Measurements from ENCODE around the gene ANO1. TPM values are rescaled to one million over a fixed set of nuclear protein-coding genes. Genes with fewer than 3 reads are reported as not detected.

The ANO1 gene
- total RNA-seq, 1 experiment from 2014 or later = 10.9 TPM

DNA sequence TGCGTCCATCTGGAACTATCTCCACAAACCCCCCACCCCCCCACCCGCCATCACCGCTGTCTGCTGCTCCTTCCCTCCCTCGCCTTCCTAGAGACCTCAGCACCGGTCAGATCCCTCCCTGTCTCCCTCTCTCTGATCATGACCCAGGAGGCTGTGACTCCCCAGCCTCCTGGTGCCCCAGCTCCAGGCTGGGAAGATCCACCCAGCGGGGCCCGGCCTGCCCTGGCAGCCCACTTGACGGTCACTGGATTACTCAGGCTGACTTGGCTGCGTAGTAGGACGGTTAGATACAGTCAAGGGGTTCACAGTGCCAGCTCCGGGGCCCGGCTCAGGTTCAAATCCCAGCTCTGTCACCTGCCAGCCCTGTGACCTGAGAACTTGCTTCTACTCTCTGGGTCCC lies 59.3 kb downstream of the ANO1 start:
- Histone ChIP-seq H3K18ac (ENCODE audit: insufficient read length, low read depth, low read length) (no peak overlapping the region), H3K4me2 (ENCODE audit: insufficient read depth, insufficient read length, low read length) (no peak overlapping the region), H2BK12ac (ENCODE audit: insufficient read length, low read depth, low read length) (no peak overlapping the region), H3K79me2 (ENCODE audit: insufficient read depth, low read length) (no peaks in the 10 kb centered on the region), H4K5ac (ENCODE audit: insufficient read length, low read depth, low read length) (no peak overlapping the region), H3K56ac (ENCODE audit: insufficient read length, low read depth, low read length) (no peak overlapping the region), H2AK5ac (ENCODE audit: insufficient read length, low read length) (no peak overlapping the region), H2BK5ac (ENCODE audit: insufficient read length, low read length) (no peak overlapping the region), H3K27me3 (ENCODE audit: insufficient read depth, low read length) (no peaks in the 10 kb centered on the region), H2BK120ac (ENCODE audit: low read depth, low read length, poor library complexity, severe bottlenecking) (no peak overlapping the region), H3K27ac (ENCODE audit: insufficient read length, low read depth, low read length) (no peak overlapping the region), H3K79me1 (ENCODE audit: insufficient read depth, low read depth, low read length, poor library complexity, severe bottlenecking) (no peaks in the 10 kb centered on the region), H4K91ac (ENCODE audit: insufficient read length, low read depth, low read length) (no peak overlapping the region), H3K4me1 (ENCODE audit: insufficient read depth, low read length) (peaks cover 4% of the 10 kb centered on the region; the same call in 1 of the 2 replicates), H3K23me2 (ENCODE audit: insufficient read length, low read depth, low read length, poor library complexity, severe bottlenecking) (no peaks in the 10 kb centered on the region), H3K23ac (ENCODE audit: insufficient read length, low read depth, low read length) (no peak overlapping the region), H2BK20ac (ENCODE audit: low read depth, low read length, poor library complexity, severe bottlenecking) (no peak overlapping the region), H3K14ac (ENCODE audit: insufficient read depth, low read length) (no peak overlapping the region), H3K9me3 (ENCODE audit: control insufficient read depth, low read depth, low read length) (no peaks in the 10 kb centered on the region), H3K4ac (ENCODE audit: low read depth, low read length) (no peak overlapping the region), H2AFZ (ENCODE audit: low read length) (no peak overlapping the region), H4K20me1 (ENCODE audit: control insufficient read depth, insufficient read depth, insufficient read length) (no peaks in the 10 kb centered on the region), H4K8ac (replicated peaks; ENCODE audit: insufficient read length, low read depth, low read length) (no peak overlapping the region), H2BK15ac (ENCODE audit: low read depth, low read length) (no peak overlapping the region), H3K9ac (ENCODE audit: extremely low read depth, insufficient read length, low read length) (no peak overlapping the region), H3T11ph (ENCODE audit: low read length) (no peak overlapping the region)
- peaks cover 0 to 3% (median 0%) of the 10 kb centered on the region in 3 experiments; a peak in 2 of 7 replicates for H3K36me3 Mint-ChIP-seq (ENCODE audit: insufficient read depth in 1 of 3, low read depth in 3 of 3)
- TF ChIP-seq CTCF (conservative IDR thresholded peaks at IDR 0.05) = no peak
- peaks cover 18% of the 10 kb centered on the region for H3K27me3 Mint-ChIP-seq (ENCODE audit: low read depth)
- whole genome bisulfite sequencing (ENCODE audit: extremely low coverage, insufficient read length, low lambda C conversion rate) = no CpG with 5 or more reads among the region's 12 CpGs
- no peak overlapping the region for H3K4me3 Mint-ChIP-seq
- H3K27ac Mint-ChIP-seq = no peak overlapping the region
- peaks cover 36 to 42% of the 10 kb centered on the region in 2 experiments for H3K4me1 Mint-ChIP-seq
- no peak for DNase-seq
- H3K9me3 Mint-ChIP-seq = no peaks in the 10 kb centered on the region

Measured in H9 (cell line).